C4-2B (cell line): ENCODE results near the gene UGT1A8.

Experiments used
- CTCF ChIP-seq: fragments of 450-650 bp; conservative IDR thresholded peaks from 2 replicates; pipeline ENCODE4 v1.5.1; 2017; ENCODE audit warnings: mild to moderate bottlenecking
- ZFX ChIP-seq: fragments of 450-650 bp; IDR thresholded peaks from 2 replicates; pipeline ENCODE4 v1.6.1; 2017

DNA sequence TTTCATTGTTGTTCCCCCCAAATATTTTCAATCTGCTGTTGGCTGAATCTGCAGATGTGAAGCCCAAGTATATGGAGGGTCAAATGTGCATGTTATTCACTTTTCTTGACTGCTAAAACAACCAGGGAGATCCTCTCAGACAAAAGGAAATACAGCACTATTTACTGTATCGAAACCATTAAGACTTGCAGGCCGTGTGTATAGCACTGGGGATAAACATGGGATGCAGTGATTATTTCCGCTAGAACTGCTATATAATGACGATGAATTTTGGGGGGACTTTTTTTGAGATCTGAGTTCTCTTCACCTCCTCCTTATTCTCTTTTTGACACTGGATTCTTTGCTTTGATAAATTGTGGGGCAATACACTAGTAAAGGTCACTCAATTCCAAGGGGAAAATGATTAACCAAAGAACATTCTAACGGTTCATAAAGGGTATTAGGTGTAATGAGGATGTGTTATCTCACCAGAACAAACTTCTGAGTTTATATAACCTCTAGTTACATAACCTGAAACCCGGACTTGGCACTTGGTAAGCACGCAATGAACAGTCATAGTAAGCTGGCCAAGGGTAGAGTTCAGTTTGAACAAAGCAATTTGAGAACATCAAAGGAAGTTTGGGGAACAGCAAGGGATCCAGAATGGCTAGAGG is 139.1 kb downstream of the UGT1A8 start:
- TF ChIP-seq CTCF (no peak), ZFX (no peak)
